Measurements from ENCODE around the gene WDR27. TPM values are rescaled to one million over a fixed set of nuclear protein-coding genes. Genes with fewer than 3 reads are reported as not detected.

The WDR27 gene
- total RNA-seq, 2 experiments from 2014 or later, result 48.8 to 49.6 TPM

DNA sequence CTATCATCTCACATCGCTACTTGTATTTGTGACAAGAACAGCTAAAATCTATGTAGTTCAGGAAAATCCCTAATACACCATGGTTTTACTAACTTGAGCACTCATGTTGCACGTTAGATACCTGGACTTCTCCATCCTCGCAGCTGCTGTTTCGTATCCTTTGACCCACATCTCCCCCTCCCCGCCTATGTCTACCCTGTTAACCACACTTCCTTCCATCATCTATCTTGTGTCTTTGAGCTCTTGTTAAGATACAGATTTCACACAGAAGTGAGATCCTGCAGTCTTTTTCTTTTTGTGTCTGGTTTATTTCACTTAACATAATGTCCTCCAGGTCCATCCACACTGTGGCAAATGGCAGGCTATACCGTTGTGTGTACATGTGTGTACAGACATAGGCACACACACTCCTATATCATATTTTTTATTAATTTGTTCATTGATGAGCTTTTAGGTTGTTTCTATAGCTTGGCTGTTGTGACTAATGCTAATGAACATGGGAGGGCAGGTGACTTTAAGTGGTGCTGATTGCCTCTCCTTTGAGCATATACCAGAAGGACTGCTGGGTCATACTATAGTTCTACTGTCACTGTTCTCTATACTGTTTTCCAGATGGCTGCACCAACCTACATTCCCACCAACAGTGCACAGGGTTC, 117.8 kb downstream of the WDR27 start:
- TF ChIP-seq, protein P1, sequence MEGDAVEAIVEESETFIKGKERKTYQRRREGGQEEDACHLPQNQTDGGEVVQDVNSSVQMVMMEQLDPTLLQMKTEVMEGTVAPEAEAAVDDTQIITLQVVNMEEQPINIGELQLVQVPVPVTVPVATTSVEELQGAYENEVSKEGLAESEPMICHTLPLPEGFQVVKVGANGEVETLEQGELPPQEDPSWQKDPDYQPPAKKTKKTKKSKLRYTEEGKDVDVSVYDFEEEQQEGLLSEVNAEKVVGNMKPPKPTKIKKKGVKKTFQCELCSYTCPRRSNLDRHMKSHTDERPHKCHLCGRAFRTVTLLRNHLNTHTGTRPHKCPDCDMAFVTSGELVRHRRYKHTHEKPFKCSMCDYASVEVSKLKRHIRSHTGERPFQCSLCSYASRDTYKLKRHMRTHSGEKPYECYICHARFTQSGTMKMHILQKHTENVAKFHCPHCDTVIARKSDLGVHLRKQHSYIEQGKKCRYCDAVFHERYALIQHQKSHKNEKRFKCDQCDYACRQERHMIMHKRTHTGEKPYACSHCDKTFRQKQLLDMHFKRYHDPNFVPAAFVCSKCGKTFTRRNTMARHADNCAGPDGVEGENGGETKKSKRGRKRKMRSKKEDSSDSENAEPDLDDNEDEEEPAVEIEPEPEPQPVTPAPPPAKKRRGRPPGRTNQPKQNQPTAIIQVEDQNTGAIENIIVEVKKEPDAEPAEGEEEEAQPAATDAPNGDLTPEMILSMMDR (IDR thresholded peaks at IDR 0.05), result no peak

DNA sequence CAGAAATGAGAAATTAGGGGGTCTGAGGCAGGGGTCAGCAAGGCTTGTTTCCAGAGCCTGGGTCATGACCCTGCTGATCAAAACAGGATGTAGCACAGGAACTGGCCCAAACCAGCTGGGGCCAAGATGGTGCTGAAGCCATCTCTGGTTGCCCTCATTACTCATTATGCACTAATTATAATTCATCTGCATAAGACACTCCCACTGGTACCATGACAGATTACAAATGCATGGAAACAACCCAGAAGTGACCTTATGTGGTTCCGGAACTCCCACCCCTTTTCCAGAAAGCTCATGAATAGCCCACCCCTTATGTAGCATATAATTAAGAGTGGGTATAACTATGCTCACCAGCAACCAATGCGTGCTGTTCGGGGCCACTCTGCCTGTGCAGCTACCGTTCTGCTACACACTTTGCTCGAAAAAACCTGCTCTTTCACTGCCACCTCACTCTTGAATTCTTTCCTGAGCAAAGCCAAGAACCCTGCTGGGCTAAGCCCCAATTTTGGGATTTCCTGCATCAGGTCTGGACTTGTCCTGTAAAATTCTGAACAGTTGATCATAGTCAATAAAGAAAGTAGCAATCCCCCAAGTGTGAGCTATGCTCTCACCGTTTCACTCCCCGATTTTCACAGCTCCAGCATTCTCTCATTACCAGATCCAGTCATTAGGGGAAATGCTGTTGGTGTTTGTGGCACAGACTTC, 122.3 kb downstream of the WDR27 start:
- no peak overlapping the region for H3K4me3 Mint-ChIP-seq
- H3K9me3 Mint-ChIP-seq, result no peaks in the 10 kb centered on the region
- CTCF ChIA-PET, result no interaction called here
- intact Hi-C loops (cut with micrococcal nuclease), result no loop called here
- ATAC-seq (no peak), DNase-seq (no peak)
- POLR2A ChIA-PET, result no interaction called here
- H3K36me3 Mint-ChIP-seq (ENCODE audit: low read depth), result peaks cover 11% of the 10 kb centered on the region
- TF ChIP-seq, protein P1 (IDR thresholded peaks at IDR 0.05), result no peak
- H3K27ac Mint-ChIP-seq, result no peak overlapping the region
- H3K4me1 Mint-ChIP-seq (ENCODE audit: low read depth), result peaks cover 12% of the 10 kb centered on the region
- H3K27me3 Mint-ChIP-seq, result no peaks in the 10 kb centered on the region

More for the DNA sequence above, 117.8 kb downstream of the WDR27 start:
- Mint-ChIP-seq H3K27me3 (no peaks in the 10 kb centered on the region), H3K4me3 (no peak overlapping the region), H3K9me3 (no peaks in the 10 kb centered on the region), H3K4me1 (ENCODE audit: low read depth) (peaks cover 20% of the 10 kb centered on the region), H3K36me3 (ENCODE audit: low read depth) (peaks cover 7% of the 10 kb centered on the region), H3K27ac (no peak overlapping the region)
- intact Hi-C loops (cut with micrococcal nuclease), result no loop called here
- ChIA-PET CTCF (interaction anchor here (1.6 kb wide), 1 partner anchor 94 kb away, joined by 4 read pairs; no protein-coding TSS in a partner anchor), POLR2A (interaction anchor here (1.4 kb wide), 1 partner anchor 9 kb away, joined by 4 read pairs; no protein-coding TSS in a partner anchor)
- DNase-seq (no peak), ATAC-seq (peak; percentile 74)

DNA sequence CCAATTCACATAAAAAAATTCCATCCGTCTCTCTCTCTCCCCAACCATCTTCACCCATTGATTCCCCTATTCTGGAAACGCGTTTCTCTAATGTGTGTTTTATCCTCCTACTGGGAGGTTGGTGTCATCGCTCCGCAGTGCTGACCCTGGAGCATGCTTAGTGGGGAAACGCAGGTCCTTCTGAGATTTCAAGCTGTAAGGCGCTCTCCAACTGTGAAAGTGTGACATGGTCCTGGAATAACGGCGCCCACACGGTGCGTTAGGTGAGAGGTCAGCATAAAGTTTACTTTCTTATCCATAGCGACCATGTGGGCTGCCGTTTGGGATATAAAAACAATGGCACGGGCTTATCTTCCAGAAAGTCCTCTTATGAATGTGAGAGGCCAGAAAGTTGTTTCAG, 123.9 kb downstream of the WDR27 start:
- Mint-ChIP-seq H3K27me3 (no peaks in the 10 kb centered on the region), H3K4me1 (ENCODE audit: low read depth) (no peaks in the 10 kb centered on the region), H3K4me3 (no peak overlapping the region), H3K27ac (no peak overlapping the region), H3K36me3 (ENCODE audit: low read depth) (peaks cover 11% of the 10 kb centered on the region), H3K9me3 (no peaks in the 10 kb centered on the region)
- ATAC-seq (no peak), DNase-seq (no peak)
- TF ChIP-seq, protein P1 (IDR thresholded peaks at IDR 0.05), result no peak
- ChIA-PET POLR2A (no interaction called here), CTCF (no interaction called here)
- intact Hi-C loops (cut with micrococcal nuclease), result no loop called here

DNA sequence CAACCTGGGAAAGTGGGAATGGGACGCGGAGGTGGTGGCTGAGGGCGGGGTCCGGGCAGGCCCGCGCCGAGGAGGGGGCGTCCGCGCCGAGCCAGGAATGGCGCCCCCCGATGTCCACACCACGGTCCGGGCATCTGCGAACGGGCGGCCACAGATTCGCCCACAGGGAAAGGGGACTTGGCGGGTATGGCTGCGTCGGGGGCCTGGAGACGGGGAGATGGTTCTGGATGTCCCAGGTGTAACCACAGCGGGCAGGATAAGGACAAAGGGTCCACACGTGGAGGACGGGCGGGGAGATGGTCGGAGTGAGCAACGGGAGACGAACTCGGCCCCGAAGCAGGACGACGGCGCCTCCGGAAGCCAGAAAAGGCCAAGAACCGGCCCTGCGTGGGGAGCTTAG, 124.6 kb downstream of the WDR27 start:
- Mint-ChIP-seq H3K4me1 (ENCODE audit: low read depth) (no peaks in the 10 kb centered on the region), H3K4me3 (no peak overlapping the region), H3K27me3 (no peaks in the 10 kb centered on the region), H3K9me3 (no peaks in the 10 kb centered on the region), H3K27ac (no peak overlapping the region), H3K36me3 (ENCODE audit: low read depth) (peaks cover 9% of the 10 kb centered on the region)
- no peak for DNase-seq
- intact Hi-C loops (cut with micrococcal nuclease), result no loop called here
- TF ChIP-seq, protein P1 (IDR thresholded peaks at IDR 0.05), result no peak
- ChIA-PET POLR2A (no interaction called here), CTCF (no interaction called here)
- ATAC-seq, result no peak

DNA sequence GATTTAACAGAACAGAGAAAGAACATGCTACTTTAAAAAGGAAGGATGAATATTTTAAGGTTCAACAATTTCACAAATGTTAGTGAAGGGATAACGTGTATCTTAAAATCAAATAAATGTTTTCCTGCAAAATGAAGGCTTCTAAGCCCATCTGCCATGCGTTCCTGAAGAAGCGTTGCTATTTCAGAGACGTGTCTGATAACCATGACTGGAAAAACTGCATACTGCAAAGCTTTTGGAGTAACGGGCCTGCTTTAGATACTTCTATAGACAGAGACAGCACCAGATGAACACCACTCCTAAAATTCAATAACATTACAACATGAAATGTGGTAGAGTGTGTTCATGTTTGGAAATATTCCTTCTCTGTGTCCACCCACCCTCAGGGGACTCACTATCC, 126.0 kb downstream of the WDR27 start:
- Mint-ChIP-seq H3K27ac (no peak overlapping the region), H3K9me3 (no peaks in the 10 kb centered on the region), H3K27me3 (no peaks in the 10 kb centered on the region), H3K4me1 (ENCODE audit: low read depth) (no peaks in the 10 kb centered on the region), H3K4me3 (no peak overlapping the region), H3K36me3 (ENCODE audit: low read depth) (peaks cover 9% of the 10 kb centered on the region)
- CTCF ChIA-PET, result no interaction called here
- DNase-seq (no peak), ATAC-seq (no peak)
- POLR2A ChIA-PET, result no interaction called here
- TF ChIP-seq, protein P1 (IDR thresholded peaks at IDR 0.05), result no peak
- intact Hi-C loops (cut with micrococcal nuclease), result no loop called here
